T-helper 1 cell (primary cell): ENCODE data around the gene HNRNPH3.
"Not testable (repeated sequence)": the region's sequence is repeated elsewhere in the genome, so short reads cannot be mapped to it uniquely, and the experiment has no call there.

Source experiments
- DNase-seq, 5 donors: peaks; one replicate each; pipeline ENCODE4 v3.0.0-alpha.2; 2012 to 2020
- total RNA-seq, 4 donors: gene quantifications; one replicate each; lab custom pipeline; 2026; lab: John Stamatoyannopoulos, UW

The HNRNPH3 gene, protein sequence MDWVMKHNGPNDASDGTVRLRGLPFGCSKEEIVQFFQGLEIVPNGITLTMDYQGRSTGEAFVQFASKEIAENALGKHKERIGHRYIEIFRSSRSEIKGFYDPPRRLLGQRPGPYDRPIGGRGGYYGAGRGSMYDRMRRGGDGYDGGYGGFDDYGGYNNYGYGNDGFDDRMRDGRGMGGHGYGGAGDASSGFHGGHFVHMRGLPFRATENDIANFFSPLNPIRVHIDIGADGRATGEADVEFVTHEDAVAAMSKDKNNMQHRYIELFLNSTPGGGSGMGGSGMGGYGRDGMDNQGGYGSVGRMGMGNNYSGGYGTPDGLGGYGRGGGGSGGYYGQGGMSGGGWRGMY
- total RNA-seq: 71.7 to 121 (median 97.8) reads per million in 4 donors

DNA sequence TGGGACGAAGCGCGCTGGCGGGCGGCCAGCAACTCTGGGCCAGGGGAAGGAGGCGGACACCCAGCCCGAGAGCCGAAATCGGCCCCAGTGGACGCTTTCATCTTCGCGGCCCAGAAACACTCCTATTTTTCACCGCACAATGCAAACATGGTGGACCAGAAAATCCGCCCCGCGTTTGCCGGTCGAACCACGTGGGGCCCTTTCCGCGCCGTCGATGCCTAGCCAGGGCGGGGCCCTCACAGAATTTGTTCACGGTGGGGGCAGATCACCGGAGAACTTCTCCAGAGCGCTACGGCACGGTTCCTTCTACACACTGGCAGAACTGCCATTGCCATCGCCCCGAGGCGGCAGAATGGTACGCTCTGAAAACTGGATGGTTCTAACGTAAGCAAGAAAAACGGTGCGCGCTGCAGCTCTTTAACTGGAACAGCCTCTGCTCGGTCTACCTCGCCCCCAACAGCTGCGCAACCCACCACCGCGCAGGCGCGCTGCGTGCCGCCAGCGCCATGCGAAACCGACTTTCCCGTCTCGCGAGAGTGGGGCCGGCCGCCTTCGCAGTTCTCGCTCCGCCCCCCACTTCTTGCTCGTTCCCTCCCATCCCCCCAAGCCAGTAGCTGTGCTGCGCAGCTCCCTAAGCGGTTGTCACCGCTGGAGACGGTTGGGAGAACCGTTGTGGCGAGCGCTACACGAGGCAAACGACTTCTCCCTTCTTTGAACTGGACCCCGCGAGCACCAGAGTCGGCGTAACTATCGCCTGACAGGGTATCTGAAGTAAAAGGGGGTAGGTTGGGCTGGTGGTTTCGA lies at the start of gene HNRNPH3:
Gene HNRNPH3 (plus strand): TSS at position 610 of the 804 bp plus-strand sequence. CDS start 5,158 bp downstream, outside the sequence.
- peak; percentile 97 to 100 (median 98) for DNase-seq

DNA sequence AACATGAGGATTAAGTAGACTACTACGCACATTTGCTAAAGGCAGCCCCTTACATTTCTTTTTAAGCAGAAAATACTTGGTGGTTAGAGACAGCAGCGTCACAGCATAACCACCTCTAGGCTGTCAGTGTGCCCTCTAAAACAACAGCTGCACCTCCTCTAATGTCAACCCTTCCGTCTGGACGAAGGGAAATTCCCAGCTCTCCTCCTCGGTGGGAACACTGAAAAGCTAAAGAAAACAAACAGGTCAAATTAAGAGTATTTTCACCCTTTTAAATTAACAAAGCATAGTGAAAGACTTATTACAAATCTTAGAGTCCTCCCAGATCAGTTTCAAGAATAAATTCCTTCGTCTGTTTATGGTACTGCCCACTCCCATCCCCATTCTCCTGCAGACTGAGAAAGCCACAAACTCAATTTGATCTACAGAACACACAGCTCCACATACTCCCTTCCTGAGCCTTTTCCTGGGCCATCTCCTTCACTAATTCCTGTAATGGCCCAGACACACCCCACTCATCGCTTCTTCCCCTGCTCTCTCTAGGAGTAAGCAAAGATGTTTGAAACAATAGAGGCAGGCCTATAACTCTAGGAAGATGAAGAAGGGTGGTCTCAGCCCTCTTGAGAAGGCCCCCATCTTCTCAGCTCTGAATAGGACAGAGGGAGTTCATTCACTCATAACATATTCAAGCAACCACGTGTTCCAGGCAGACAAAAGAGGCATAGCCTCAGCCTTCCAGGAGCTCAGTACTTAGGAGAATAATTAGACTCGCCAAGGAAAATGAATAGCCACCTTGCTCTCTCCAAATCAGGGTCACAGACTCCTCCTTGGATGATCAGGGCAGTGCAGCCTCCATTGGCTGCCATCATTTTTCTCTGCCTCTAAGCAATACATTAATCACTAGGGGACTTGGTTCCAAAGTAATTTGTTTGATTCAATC lies 47.5 kb upstream of the HNRNPH3 start:
- DNase-seq: no peak

DNA sequence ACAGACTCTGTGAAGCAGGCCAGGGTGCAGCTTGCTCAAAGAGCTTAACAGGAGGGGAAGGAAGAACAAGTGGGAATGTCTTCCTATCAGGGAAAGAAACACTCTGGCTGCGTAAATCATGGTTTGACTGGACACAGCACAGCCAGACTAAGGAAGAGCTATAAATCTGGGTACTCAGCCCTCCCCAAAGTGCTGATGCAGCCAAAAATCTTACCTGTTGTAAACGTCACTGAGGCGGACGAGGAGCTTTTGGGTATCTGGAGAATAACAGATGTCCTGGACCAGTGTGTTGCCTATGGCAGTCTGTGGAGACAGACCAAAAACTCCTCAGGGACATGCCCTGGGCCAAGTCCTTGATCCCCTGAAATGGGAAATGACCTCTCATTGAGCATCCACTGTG lies 43.1 kb upstream of the HNRNPH3 start:
- no peak for DNase-seq

DNA sequence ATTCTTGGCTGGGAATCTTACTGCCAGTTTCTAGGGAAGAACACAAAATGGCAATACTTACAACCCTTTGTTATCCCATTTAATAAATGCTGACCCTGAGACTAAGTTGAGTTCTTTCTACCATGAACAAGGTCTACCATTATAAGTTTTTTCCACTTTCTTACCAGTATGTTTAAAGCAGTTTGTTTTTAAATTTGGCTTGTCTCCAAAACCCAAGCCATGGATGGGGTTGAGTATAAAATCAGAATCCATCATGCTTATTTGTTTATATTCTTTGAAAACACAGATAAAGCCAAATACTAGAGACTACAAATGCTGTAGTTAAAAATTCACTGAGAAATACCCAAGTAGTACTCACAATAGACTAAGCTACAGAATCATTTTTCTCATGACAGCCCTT lies 41.1 kb upstream of the HNRNPH3 start:
- DNase-seq: no peak

DNA sequence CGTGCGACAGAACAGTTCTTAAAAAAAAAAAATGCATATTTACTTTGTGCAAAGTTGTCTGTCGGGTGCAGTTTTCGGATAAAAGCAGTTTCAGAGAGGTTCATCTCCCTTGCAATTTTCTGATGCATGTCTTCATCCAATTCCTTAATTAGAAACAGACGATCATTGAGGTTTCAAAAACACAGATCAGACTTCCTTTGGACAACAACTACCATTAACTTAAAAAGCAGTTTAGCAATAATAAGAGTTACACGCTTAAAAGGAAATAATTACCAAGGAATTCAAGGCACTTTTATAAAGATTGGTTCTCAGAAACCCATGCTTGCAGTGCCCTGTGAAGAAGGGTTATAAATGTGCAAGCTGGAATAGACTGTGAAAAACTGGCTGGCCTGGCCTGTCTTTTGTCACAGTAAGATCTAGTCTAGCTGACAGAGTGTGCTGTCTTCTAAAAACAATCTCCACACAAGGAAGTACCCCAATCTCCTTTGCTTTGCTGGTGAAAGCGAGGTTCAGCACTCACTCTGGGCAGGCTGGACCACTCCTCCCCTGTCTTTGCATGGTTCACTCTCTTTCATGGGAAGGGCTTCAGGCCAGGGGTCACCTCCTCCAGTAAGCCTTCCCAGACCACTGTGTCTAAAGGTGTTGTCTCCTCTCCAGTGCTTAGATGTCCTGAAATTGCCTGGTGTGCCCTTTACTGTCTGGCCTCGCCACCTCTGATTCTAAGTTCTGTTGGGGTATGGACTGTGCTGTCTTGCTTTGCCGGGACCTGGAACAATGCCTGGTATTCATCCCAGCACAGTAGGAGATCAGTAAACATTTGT lies 34.8 kb upstream of the HNRNPH3 start:
- no peak for DNase-seq

DNA sequence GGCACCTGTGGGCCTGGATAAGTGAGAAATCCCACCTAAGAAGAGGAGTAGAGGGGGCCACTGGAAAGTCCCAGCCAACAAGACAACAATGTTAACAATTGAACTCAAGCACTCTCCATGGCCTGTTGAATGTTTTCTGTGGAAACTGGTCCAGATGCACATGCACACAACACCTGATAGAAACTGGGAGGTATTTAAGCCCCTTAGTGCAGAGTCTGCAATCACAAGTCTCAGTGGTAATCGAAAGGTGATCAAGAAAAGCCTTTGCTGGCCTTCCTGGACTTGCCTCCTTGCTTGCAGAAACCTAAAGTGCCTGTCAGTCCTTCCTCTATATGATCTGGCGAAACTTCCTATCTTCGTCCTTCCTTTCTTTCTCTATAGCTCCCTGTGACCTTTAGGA lies 30.6 kb upstream of the HNRNPH3 start:
- DNase-seq: no peak

DNA sequence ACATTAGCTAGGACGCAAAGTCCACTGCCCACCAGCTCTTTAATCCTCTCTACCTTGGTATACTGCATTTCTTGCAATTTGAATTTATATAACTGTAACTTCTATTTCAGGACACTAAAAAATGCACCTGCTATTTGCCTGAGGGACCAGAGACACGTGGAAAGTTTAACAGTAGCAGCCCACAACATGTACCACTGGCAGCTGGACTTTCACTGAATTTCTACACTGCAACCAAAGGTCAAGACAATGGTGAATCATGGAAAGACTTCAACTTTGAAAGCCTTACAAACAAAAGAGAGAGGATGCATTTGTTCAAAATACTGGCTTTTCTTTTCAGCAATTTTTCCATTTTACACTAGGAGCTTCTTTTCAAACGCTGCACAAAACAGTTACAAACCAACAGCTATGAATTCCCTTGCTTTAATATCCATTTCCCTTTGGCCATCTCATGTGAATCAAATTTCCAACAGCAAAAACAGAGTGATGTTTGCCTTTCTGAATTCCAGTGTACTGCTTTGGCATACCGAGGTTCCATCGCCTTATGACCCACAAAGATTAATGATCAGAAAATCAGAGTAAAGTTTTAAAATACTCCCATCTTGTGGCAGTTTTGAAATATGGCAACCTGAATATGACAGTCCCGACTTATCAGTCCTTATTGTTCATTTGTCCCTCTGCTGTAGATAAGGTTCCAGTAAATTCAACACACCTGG lies 29.9 kb upstream of the HNRNPH3 start:
- DNase-seq: peak in 1 of 5 donors; percentile 35

DNA sequence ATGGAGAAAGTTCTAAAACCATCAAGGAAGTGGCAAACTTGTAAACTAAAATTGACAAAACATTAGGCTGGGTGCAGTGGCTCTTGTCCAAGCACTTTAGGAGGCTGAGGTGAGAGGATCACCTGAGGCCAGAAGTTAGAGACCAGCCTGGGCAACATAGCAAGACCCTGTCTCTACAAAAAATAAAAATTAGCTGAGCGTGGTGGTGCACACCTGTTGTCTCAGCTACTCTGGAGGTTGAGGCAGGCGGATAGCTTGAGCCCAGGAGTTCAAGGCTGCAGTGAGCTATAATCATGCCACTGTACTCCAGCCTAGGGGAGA lies 29.4 kb upstream of the HNRNPH3 start:
- no peak for DNase-seq

DNA sequence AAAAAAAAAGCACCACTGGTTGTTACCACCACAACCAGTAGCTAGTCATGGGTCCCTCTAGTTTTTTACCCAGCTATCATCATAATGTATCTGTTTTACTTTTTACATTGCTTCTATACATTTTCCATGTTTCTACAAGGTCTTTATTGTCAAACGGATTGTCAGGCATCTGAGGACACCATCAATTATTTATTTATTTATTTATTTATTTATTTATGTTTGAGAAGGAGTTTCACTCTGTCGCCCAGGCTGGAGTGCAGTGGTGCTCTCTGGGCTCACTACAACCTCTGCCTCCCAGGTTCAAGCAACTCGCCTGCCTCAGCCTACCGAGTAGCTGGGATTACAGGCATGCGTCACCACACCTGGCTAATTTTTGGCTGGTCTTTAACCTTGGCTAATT lies 29.0 kb upstream of the HNRNPH3 start:
- DNase-seq: no peak

DNA sequence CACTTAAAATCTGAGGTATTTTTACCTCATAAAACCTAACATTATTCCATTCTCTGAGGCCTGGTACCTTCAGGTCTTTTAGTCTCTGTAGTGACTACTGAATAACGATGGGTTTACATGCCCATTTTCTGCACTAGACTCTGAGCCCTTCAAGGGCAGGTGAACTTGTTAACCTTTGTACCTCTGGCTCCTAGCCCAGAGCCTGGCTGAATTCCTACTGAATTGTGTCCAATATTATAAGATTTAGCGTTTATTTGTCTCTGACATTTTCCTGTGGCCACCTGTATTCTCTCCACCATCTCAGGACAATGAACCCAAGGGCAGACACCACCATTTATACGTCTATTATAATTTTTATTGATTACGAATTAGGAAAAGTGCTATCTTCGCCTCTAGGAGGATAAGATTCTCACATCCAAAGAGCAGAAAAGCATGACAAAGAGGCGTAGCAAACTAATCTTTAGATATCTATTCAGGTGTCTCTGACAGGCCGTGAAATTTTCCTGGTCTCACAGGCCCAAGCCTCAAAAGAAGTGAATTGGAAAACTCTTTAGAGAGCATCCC lies 27.9 kb upstream of the HNRNPH3 start:
- DNase-seq: no peak

DNA sequence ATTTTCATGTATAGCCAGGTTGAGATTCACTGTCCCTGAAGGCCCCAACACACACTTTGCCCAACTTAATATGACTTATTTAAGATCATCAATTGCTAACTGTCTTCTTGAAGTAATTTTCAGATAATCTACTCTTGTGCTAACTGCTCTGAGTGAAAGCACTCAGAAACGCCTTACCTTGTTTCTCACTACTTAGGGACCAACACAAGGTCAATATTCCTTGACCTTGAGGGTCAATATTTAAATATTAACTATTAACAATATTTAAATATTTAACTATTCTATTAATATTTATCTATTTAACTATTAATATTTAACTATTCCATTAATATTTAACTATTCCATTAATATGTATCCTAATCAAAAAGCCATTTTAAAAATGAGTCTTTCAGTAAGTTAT lies 26.0 kb upstream of the HNRNPH3 start:
- no peak for DNase-seq

DNA sequence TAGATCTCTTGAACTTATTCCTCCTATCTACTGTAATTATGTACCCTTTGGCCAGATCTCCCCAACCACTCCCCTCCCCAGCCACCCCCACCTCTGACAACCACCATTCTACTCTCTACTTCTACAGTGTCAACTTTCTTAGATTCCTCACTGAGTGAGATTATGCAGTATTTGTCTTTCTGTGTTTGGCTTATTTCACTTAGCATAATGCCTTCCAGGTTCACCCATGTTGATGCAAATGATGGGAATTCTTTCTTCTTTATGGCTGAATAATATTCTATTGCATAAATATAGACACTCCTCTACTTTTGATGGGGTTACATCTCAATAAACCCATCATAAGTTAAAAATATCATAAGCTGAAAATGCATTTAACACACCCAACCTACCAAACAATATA lies 21.3 kb upstream of the HNRNPH3 start:
- no peak for DNase-seq

DNA sequence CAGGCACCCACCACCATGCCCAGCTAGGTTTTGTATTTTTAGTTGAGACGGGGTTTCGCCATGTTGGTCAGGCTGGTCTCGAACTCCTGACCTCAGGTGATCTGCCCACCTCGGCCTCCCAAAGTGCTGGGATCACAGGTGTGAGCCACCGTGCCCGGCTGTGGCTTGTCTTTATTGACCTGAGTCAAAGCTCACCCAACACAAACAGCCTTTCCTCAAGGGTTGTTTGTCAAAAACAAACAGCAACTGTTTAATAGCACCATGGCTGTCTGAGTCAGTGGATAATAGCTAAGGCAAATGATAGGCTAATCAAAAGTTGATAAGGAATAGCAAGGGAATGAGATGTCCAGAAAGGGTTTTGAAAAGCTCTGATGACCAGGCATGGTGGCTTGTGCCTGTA lies 16.9 kb upstream of the HNRNPH3 start:
- not testable (repeated sequence) for DNase-seq

DNA sequence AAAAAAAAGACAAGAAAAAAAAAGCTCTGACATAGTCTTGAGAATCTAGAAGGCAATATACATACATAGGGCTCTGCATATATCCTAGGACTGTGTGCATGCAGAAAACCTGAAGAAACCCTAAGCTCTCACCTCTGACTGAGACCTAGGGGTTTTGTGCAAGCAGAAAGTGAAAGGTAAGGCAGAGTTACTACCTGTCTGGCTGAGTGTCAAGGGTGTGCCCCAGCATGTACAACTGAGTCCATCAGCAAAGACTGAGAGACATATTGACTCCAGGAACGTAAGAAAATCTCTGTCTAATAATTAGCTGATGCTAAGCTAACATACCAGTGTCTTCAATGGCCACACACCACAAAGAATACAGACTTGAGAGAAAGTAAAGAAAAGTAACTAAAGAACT lies 16.3 kb upstream of the HNRNPH3 start:
- DNase-seq: no peak

DNA sequence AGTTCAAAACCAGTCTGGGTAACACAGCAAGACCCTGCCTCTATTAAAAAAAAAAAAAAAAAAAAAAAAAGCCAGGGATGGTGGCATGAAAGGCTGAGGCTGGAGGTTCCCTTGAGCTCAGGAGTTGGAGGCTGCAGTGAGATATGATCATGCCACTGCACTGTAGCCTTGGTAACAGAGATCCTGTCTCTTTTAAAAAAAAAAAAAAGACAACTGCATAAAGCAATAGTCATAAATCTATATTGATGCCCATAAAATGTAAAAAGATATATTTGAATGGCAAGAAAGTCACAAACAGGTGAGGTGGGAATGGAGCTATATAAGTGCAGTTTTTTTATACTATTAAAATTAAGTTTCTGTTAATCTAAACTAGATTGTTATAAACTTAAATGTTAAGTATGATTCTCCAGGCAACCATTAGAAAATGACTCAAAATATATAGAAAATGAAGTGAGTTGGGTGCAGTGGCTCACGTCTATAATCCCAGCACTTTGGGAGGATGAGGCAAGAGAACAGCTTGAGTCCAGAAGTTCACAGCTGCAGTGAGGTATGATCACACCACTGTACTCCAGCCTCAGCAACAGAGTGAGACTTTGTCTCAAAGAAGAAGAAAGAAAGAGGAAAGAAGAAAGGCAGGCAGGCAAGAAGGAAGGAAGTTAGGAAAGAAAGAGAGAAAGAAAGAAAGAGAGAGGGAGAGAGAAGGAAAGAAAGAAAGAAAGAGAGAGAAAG lies 13.4 kb upstream of the HNRNPH3 start:
- no peak for DNase-seq

DNA sequence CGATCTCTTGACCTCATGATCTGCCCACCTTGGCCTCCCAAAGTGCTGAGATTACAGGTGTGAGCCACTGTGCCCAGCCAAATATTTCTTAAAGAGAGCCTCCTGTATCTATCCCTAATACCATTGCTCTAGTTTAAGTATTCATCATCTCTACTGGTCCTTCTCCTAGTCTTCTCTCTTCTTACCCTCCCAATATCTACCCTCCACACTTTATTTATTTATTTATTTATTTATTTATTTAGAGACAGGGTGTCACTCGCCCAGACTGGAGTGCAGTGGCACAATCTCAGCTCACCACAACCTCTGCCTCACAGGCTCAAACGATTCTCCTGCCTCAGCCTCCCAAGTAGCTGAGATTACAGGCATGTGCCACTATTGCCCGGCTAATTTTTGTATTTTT lies 7.5 kb upstream of the HNRNPH3 start:
- DNase-seq: not testable (repeated sequence)

DNA sequence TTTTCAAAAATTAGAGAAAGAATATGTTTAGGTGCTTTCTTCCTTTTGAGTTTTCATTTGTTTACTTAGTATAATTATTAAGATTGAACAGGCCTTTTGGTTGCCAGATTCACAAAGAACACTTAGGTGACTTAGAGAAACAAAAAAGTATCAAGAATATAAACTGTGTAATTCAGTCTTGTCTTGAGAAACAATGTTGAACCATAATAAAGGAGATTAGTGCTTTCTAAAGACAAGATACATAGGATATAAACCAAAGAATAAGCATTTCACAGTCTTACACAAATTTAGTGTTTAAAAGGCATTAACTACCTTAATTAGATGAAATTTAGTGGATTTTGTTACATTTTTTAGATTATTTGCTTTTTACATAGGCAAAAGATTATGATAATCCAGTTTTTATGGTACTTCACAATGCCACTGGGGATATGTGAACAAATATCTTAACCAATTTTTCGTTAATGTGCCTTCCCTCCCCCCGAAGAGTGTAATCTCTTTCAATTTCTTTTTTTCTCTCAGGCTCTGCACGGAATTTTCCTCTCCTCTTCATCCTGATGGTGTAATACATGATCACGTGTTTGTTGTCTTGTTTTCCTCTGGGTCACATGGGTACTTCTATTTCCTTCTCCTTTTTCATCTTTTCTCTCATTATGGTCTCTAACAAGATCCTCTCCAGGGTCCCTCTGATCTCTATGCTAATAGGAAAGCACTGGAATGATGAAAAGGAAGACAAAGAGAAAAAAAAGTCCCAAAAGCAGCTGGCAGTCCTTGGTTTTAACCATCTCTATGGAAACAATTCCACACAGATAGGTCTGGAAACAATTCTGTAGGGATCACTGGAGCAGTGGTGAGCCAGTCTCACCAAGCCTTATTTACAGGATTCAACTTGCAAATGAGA lies 3.7 kb upstream of the HNRNPH3 start:
- peak in 1 of 5 donors; percentile 58 for DNase-seq

DNA sequence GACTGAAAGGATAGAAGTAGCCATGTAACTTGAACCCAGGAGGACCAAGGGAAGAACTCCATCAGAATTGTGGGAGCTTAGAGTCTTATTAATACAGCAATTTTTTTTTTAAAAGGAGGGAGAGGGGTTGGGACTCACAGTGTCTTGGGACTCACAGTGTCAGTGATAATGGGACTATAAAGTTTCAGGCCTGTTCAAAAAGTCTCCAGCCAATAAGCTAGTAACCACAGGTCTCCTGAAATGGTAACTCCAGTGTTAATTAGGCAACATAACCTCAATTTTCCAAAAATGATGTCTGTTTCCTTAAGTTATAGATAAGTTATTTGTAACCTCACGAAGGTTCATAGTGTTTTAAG lies 2.4 kb upstream of the HNRNPH3 start:
- no peak for DNase-seq

DNA sequence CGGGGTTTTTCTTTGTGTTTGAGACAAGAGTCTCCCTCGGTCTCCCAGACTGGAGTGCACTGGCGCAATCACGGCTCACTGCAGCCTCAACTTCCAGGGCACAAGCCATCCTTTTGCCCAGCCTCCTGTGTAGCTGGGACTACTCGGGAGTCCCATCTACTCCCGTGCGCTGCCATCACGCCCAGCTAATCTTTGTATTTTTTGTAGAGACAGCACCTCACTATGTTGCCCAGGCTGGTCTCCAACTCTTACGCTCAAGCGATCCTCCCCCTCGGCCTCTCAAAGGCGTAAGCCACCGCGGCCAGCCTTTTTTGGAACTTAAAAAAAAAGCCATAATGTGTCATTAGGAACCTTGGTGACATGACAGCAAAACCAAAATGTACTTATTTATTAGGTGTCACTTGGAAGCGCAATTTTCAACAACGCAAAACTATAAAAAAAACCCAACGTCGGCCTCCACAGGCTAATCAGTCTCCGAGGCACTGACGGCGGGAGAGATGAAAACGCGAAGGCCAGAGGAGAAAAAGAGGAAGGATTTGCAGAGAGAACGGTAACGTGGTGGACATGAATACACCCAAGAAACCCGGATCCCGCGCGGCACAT lies 911 bp upstream of the HNRNPH3 start:
- DNase-seq: peak in 3 of 5 donors; percentile 4 to 34 (median 22)
